GM12874 (cell line): ENCODE measurements around the gene BRCA1.

Source experiments
- TF ChIP-seq, protein P1 (sequence below): IDR thresholded peaks from 2 replicates; pipeline ENCODE4 v1.5.1; 2011; ENCODE audit warnings: low read depth, mild to moderate bottlenecking, control low read depth, low read length, moderate library complexity; ENCODE audit not compliant: insufficient read depth

Gene BRCA1

GRCh38 chr17:43019418-43019817 is 105.7 kb downstream of the BRCA1 start:
- TF ChIP-seq, protein P1, sequence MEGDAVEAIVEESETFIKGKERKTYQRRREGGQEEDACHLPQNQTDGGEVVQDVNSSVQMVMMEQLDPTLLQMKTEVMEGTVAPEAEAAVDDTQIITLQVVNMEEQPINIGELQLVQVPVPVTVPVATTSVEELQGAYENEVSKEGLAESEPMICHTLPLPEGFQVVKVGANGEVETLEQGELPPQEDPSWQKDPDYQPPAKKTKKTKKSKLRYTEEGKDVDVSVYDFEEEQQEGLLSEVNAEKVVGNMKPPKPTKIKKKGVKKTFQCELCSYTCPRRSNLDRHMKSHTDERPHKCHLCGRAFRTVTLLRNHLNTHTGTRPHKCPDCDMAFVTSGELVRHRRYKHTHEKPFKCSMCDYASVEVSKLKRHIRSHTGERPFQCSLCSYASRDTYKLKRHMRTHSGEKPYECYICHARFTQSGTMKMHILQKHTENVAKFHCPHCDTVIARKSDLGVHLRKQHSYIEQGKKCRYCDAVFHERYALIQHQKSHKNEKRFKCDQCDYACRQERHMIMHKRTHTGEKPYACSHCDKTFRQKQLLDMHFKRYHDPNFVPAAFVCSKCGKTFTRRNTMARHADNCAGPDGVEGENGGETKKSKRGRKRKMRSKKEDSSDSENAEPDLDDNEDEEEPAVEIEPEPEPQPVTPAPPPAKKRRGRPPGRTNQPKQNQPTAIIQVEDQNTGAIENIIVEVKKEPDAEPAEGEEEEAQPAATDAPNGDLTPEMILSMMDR = no peak

DNA sequence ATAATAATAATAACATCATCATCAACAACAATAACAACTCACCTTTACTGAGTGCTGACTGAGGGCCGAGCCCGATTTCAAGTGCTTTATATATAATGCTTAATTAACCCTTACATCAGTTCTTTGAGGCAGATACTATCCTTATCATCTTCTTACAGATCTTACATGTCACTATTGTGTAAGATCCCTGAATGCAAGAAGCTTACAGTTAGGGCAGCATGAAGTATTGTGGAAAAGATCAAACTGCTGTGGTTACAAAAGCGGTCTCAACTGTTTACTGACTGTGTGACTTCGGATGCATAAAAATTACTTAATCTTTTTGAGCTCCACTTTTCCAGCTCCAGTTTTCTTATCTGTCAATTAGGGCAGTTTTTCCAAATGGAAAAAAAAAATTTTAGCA is 106.2 kb downstream of the BRCA1 start:
- TF ChIP-seq, protein P1 = no peak

DNA sequence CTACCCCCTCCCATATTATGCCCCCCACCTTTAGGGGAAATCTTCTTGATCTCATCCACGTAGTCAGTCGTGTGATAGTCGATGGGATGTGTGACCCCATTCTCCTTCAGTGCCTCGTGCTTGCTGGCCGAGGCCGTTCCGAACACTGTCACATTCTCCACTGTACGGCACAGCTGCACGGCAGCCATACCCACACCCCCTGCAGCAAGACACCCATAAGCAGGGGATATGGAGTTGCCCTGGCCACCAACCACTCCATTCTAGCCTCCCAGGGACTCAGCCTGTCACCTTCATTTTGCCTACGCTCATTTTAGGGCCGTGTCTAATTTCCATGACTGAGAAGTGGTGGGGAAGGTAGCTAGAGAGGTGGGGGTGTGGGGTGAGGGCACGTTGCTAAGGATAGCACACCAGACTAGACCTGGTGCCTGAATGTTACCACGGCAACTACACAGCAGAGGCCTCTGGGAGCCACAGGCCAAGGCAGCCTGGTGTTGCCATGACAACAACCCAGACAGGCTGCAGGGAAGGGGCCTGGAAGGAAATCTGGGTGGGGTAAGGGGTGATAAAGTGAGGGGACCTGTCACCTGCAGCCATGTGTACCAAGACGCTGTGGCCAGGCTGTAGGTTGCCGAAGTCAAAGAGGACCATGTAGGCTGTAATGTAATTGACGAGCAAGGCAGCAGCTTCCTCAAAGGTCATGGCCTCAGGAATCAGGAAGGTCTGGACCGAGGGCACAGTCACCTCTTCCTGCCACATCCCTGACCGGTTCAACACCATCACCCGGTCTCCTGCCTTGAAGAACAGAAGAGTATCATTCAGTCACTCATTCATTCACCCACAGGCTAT is 106.9 kb downstream of the BRCA1 start:
- TF ChIP-seq, protein P1 = no peak

- TF ChIP-seq, protein P1 = no peak
Measured at GRCh38 chr17:43016216-43016615, 108.9 kb downstream of the BRCA1 start.

GRCh38 chr17:43015579-43015978 is 109.6 kb downstream of the BRCA1 start:
- TF ChIP-seq, protein P1 = no peak

DNA sequence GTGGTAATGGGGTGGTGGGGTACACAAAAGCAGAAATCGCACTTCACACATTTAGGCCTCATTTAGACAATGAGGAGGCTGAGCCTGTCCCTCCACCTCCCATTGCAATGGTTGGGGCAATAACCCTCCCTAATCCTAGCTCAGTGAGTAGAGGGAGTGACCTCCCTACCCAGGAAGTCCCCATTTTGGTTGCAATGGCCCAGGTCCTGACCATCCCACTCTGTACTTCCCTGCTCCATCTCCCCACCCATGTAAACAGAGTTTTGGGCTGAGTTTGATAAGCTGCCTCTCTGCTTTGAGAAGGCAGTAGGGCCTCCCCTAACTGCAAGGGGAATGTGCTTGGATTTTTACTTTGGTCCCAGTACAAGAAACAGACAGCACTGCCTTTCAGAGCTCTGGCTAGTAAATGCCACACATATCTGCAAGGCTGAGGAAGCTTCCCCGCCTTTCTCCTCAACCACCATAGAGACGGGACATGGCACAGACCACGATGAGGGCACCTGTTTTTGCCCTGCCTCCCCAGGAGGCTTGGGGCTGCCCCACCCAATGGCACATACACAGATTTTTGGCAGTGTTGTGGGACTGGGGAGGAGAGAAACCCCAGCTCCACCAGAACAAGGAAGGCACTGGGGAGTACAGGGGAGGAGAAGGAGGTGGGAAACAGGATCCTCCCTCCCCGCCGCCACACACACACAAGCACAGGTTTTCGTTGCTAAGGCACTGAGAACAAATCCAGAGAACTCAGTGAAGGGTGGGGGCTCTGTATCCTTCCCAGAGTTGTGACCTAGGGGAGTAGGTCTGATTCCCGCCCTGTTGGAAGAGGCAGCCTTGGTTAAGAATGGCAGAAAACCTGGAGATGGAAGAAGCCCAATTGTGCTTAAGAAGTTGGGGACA is 110.3 kb downstream of the BRCA1 start:
- TF ChIP-seq, protein P1 = no peak

- TF ChIP-seq, protein P1 = no peak
Measured at GRCh38 chr17:43014020-43014648, 111.0 kb downstream of the BRCA1 start.
